HG03045 (cell line): ENCODE data around the gene TFCP2L1.
A peak's percentile ranks its signal among the peaks of the same experiment; 100 is the strongest.
"Not testable (repeated sequence)": the region's sequence is repeated elsewhere in the genome, so short reads cannot be mapped to it uniquely, and the experiment has no call there.

ENCODE experiments used
- ATAC-seq: cut with Tn5 transposase; IDR thresholded peaks from one replicate; pipeline ENCODE4 v1.9.1; 2021; ENCODE audit warnings: mild to moderate bottlenecking, moderate library complexity; ENCODE audit not compliant: unreplicated experiment

Gene TFCP2L1, protein sequence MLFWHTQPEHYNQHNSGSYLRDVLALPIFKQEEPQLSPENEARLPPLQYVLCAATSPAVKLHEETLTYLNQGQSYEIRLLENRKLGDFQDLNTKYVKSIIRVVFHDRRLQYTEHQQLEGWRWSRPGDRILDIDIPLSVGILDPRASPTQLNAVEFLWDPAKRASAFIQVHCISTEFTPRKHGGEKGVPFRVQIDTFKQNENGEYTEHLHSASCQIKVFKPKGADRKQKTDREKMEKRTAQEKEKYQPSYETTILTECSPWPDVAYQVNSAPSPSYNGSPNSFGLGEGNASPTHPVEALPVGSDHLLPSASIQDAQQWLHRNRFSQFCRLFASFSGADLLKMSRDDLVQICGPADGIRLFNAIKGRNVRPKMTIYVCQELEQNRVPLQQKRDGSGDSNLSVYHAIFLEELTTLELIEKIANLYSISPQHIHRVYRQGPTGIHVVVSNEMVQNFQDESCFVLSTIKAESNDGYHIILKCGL

DNA sequence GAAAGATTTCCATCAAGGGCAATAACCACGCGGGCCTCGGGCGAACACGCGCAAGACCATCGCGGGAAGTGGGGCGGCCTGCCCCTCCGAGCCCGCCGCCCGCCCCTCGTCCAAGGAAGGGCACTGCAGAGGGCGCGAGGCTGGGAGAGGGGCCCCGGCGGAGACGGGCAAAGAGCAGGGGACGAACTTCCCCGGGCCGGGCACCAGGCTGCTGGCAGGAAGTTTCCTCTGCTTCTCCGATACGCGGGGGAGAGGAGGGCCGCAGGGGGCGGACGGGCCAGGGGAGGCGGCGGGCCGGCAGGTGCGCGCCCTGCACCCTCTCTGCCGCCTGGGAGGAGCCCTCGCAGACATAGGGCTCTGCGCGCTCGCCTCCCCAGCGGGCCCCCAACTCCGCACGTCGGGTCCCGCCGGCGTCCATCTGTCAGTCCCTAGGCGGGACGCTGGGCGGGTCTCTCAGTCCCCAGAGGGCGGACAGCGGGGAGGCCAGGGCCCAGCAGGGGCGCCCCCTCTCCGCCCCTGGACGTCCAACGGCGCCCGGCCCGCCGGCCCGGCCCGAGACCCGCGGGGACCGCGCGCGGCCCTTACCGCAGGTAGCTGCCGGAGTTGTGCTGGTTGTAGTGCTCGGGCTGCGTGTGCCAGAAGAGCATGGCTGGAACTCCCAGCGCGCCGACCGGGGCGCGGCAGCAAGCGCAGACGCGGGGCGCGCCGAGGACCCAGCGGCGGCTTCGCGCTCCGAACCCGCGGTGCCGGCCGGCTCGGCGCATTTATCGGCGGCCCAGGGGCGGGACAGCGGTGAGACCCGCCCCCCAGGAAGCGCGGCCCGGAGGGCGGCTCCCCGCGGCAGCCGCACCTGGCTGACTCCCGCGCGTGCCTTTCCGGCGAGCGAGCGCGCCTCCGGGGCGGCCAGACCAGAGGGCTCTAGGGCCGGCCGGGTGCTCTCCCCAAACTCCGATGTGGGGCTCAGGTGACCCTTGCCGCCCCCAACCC lies at the start of gene TFCP2L1:
TFCP2L1 (minus strand) TSS at position 740 of the 987 bp plus-strand sequence; CDS start at position 647, 93 bp downstream.
- no peak for ATAC-seq

- peak; percentile 81 for ATAC-seq
These were observed 49.0 kb upstream of the TFCP2L1 start for GRCh38 chr2:121333834-121334558.

GRCh38 chr2:121333231-121333630 lies 48.2 kb upstream of the TFCP2L1 start:
- no peak for ATAC-seq

GRCh38 chr2:121331324-121331723 lies 46.3 kb upstream of the TFCP2L1 start:
- not testable (repeated sequence) for ATAC-seq

DNA sequence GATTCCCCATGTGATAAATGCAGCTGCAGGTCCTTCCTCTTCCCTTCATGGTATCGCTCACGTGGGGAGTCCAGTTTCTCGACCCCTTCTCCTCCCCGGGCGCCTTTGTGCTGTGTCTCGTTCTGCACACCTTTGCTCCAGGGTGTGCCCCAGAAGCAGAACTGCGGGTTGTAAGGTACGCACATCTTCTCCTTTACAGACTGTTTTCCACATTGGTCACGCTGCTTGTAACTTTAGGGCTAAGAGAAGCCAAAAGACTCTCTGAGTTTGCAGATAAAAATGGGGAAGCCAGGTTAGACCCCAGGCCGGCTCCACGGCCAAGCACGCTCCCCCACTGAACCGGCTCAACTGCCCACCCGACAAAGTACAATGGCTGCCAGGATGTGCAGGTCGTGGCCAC lies 45.9 kb upstream of the TFCP2L1 start:
- ATAC-seq = no peak

DNA sequence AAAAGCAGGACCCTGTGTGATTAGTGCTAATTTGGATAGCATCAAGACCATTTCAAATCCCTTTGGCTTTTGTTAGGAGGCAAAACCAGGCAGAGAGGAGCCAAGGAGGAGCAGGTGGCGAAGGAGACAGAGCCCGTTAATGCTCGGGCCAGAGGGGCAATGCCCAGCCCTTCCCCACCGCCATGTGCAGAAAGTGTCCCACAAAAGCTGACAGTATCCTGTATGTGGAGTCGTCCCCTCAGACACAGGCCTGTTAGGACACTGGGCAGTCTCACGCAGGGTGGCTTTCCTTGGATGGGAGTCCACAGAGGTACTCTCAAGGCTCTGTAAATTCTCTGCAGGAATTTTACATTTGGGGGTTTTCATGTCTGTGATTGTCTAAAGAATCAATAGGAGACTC lies 44.8 kb upstream of the TFCP2L1 start:
- no peak for ATAC-seq

DNA sequence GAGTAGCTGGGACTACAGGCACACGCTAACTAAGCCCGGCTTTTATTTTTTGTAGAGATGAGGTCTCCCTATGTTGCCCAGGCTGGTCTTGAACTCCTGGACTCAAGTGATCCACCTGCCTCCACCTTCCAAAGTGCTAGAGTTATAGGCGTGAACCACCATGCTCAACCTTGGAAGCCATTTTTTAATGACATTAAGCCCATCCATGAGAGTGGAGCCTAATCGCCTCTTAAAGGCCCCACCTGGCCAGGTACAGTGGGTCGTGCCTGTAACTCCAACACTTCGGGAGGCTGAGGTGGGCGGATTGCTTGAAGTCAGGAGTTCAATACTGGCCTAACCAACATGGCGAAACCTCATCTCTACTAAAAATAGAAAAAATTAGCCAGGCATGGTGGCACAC lies 41.6 kb upstream of the TFCP2L1 start:
- ATAC-seq = no peak

GRCh38 chr2:121324601-121325000 lies 39.6 kb upstream of the TFCP2L1 start:
- ATAC-seq = no peak

- no peak for ATAC-seq
These were observed 36.5 kb upstream of the TFCP2L1 start for GRCh38 chr2:121321476-121321875.

DNA sequence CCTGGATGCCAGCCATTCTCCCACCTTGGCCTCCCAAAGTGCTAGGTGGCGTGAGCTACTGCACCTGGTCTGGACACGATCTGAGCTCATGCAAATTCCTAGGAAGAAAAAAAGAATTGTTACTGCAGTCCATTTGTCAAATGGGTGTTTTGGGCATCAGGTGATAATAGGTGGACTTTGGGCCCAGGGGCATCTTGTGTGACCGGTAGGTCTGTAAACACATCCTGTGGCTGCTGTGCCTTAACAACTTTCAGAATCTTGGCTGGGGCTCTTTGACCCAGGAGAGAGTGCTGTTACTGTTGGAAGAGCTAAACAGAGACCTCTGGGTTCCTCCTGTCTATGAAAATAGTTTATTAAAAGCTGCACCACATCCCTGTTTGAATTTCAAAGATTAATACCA lies 34.9 kb upstream of the TFCP2L1 start:
- ATAC-seq = no peak

- no peak for ATAC-seq
These were observed 32.0 kb upstream of the TFCP2L1 start for GRCh38 chr2:121316986-121317385.

- not testable (repeated sequence) for ATAC-seq
These were observed 28.7 kb upstream of the TFCP2L1 start for GRCh38 chr2:121313701-121314100.

DNA sequence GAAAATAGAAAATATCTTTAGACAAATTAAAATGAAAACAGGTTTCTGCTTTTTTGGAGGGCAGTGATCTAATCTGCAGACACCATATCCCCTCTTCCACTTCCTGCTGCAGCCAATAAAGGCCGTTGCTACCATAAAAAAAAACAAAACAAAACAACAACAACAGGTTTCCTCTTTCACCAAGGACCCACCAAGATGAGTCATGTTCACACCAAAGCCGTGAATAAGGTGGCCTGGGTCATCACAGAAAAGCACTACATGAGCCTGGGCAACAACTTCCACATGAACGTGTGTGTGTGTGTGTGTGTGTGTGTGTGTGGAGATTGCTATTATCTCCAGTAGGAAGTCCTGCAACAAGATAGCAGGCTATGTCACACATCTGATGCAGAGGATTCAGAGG lies 24.8 kb upstream of the TFCP2L1 start:
- ATAC-seq = no peak

DNA sequence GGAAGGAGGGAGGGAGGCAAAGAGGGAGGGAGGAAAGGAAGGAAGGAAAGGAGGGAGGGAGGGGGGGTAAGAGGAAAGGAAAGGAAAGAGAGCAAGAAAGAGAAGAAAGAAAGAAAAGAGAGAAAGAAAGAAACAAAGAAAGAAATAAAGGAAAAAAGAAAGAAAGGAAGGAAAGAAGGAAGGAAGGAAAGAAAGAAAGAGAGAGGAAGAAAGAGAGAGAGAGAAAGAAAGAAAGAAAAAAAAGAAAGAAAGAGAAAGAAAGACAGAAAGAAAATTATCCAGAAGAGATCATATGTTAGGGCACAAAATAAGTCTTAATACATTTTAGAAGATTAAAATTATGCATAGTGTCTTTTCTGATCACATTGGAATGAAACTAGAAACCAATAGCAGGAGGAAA lies 24.3 kb upstream of the TFCP2L1 start:
- no peak for ATAC-seq

DNA sequence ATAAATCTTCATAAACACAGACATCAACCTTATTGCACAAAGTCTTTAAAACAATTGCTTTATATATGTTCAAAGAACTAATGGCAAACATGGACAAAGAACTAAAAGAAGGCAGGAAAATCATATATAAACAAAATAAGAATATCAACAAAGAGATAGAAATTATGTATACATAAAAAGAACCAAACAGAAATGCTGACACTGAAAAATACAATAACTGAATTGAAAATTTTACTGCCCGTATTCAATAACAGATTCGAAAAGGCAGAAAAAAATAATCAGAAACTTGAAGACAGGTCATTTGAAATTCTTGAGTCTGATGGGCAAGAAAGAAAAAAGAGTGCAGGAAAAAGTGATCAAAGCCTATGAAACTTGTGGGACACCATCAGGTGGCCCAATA lies 22.0 kb upstream of the TFCP2L1 start:
- no peak for ATAC-seq

DNA sequence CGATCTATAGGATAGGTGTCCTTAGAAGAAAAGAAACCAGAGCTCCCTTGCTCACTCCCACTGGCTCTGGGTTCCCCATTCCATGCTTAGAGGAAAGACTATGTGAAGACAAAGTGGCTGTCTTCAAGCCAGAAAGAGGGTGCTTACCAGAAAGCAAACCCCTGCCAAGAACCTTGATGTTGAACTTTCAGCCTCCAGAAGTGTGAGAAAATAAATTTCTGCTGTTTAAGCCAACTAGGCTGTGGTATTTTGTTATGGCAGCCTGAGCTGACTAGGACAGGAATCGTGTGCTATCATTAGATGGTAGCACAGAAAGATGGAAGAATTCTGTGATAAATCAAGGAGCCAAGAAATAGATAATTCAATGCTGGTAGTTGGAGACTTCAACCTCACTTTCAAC lies 19.9 kb upstream of the TFCP2L1 start:
- ATAC-seq = no peak

DNA sequence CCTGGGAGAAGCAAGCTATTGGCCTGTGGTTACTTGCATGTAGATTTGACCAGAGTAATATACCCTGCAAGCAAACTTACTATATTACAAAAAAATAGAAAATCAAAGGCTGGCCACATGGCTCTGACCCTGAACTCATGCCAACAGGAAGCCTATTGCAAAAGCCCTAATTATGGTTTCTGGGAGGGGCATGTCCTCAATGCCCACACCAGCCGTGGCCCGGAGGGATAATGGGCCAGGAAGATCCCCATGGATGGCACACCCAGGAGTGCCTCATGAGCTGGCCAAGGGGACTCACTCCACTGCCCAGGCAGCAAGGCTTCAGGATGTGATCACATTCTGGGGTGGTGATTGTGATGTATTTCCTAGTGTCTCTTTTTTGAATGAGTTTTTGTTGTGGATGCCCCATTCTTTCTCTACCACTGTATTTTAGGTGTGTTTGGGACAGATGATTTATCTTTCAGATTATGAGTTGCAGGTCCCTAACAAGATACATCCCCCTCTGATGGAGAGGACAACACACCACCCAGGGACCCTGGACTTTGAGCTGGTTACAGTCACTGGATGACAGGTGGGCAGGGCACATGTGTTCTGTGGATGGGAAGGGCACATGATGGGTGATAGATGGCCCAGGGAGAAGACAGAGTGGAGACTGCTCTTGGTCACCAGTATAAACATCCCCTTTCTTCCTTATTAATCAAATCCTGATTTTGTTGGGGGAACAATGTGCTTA lies 18.7 kb upstream of the TFCP2L1 start:
- no peak for ATAC-seq

DNA sequence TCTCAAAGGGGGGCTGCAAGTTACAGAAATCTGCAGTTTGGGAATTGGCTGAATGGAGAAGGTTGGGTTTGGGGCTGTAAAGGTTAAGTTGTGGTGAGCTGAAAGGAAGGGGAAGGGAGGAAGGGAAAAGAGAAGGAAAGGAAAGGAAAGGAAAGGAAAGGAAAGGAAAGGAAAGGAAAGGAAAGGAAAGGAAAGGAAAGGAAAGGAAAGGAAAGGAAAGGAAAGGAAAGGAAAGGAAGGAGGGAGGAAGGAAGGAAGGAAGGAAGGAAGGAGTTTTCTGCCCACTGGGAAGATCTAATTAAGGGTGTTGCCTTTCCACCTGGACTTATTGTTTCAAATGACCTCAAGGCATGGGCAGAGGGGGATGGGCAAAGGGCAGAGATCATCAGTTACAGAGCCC lies 16.2 kb upstream of the TFCP2L1 start:
- ATAC-seq = not testable (repeated sequence)

DNA sequence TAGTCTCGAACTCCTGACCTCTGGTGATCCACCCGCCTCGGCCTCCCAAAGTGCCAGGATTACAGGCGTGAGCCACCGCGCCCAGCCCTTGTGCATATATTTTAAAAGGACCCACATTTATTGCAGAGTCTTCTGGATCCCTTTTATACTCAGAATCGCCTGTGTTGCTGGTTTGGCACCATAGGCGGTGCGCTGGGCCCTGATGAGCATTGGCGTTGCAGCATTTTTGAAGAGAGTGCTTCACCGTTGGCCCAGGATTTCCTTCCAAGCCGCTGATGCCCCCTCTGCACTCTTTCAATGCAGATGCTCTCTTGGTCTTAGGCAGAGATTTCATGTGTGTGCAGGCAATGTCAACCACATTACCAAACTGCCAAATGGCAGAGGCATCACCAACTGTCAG lies 13.5 kb upstream of the TFCP2L1 start:
- no peak for ATAC-seq

- not testable (repeated sequence) for ATAC-seq
These were observed 12.9 kb upstream of the TFCP2L1 start for GRCh38 chr2:121297866-121298265.
